ENCODE measurements around the gene ARID5A. TPM values are rescaled to one million over a fixed set of nuclear protein-coding genes. Genes with fewer than 3 reads are reported as not detected.

The ARID5A gene
- total RNA-seq, 2 experiments from 2014 or later = 111 to 112 TPM

- POLR2A ChIA-PET = no interaction called here
- CTCF ChIA-PET = interaction anchor here (1.0 to 2.5 kb wide), 5 partner anchors 33 to 236 kb away, joined by 3 to 8 read pairs (median 3); no protein-coding TSS in a partner anchor
Observed at GRCh38 chr2:96506016-96506906, 30.3 kb upstream of the ARID5A start.

GRCh38 chr2:96506907-96507240 is 29.7 kb upstream of the ARID5A start:
- POLR2A ChIA-PET = no interaction called here
- CTCF ChIA-PET = interaction anchor here (1.1 to 2.5 kb wide), 3 partner anchors 33 to 47 kb away, joined by 3 to 8 read pairs (median 3); no protein-coding TSS in a partner anchor

GRCh38 chr2:96507957-96508520 is 28.5 kb upstream of the ARID5A start:
- CTCF ChIA-PET = interaction anchor here (0.7 to 7.1 kb wide), 16 partner anchors 12 to 1404 kb away, joined by 3 to 78 read pairs (median 5); no protein-coding TSS in a partner anchor
- POLR2A ChIA-PET = no interaction called here

GRCh38 chr2:96508521-96509113 is 27.9 kb upstream of the ARID5A start:
- CTCF ChIA-PET = interaction anchor here (0.7 to 7.1 kb wide), 24 partner anchors 10 to 1404 kb away, joined by 3 to 78 read pairs (median 4); no protein-coding TSS in a partner anchor
- POLR2A ChIA-PET = no interaction called here

DNA sequence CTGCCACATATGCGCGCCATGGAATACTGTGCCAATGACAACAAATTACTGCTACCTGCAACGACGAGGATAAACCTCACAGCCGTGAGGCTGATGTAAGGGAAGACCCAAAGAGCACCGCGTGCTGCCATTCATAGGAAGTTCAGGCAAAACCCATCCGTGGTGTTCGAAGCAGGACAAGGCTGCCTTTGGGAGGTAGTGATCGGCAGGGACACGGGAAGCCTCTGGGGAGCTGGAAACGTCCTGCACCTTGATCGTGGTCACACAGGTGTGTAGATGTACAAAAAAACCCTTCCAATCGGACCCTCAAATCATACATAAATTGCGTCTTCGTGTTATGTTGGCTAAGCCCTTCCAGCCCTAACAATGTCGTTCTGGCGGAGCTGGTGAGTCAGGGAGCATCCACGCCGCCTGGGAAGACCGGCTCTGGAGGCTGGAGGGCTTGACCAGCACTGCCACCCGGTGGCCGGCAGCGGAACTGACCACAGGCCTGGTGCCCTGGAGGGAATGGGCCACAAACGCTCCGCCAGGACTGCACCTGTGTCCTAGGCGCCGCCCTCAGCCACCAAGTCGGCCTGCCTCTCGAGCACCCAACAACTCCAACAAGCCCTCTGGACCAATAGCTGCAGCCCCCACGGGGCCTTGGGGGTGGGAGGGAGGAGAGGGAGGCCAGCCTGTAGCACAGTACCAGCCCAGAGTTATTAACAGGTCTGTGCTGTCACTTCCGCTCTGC is 27.3 kb upstream of the ARID5A start:
- POLR2A ChIA-PET = no interaction called here
- CTCF ChIA-PET = interaction anchor here (0.6 to 7.1 kb wide), 29 partner anchors 9 to 1403 kb away, joined by 3 to 78 read pairs (median 3); no protein-coding TSS in a partner anchor

GRCh38 chr2:96509847-96510230 is 26.7 kb upstream of the ARID5A start:
- POLR2A ChIA-PET = no interaction called here
- CTCF ChIA-PET = interaction anchor here (0.6 to 7.1 kb wide), 19 partner anchors 9 to 248 kb away, joined by 3 to 78 read pairs (median 4); no protein-coding TSS in a partner anchor

GRCh38 chr2:96510931-96511595 is 25.5 kb upstream of the ARID5A start:
- ChIA-PET CTCF (interaction anchor here (0.8 to 7.1 kb wide), 7 partner anchors 7 to 104 kb away, joined by 3 to 78 read pairs (median 5); no protein-coding TSS in a partner anchor), POLR2A (no interaction called here)

DNA sequence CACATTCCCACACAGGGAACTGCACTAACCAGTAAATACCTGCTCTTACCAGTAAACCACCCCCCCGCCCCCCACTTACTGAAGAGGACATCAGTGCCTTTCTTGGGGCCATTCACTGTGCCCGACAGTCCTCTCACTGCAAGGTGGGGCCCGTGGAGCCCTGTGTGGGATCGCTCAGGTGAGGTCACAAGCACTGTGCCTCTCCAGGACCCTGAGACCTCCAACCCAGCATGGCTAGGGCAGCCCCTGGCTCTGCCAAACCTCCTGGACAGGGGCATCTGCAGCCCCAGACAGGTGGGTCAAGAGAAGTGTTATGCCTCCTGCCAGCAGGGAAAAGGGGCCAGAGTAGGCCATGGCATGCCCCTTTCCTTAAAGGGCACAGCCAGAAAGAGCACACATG is 24.7 kb upstream of the ARID5A start:
- ChIA-PET CTCF (interaction anchor here (1.0 to 7.1 kb wide), 4 partner anchors 16 to 105 kb away, joined by 3 to 78 read pairs (median 4); no protein-coding TSS in a partner anchor), POLR2A (no interaction called here)

- ChIA-PET CTCF (interaction anchor here (0.8 to 7.1 kb wide), 5 partner anchors 12 to 106 kb away, joined by 3 to 78 read pairs (median 4); no protein-coding TSS in a partner anchor), POLR2A (interaction anchor here (0.7 kb wide), 1 partner anchor 13 kb away, joined by 7 read pairs; no protein-coding TSS in a partner anchor)
Observed at GRCh38 chr2:96512341-96512740, 24.2 kb upstream of the ARID5A start.

DNA sequence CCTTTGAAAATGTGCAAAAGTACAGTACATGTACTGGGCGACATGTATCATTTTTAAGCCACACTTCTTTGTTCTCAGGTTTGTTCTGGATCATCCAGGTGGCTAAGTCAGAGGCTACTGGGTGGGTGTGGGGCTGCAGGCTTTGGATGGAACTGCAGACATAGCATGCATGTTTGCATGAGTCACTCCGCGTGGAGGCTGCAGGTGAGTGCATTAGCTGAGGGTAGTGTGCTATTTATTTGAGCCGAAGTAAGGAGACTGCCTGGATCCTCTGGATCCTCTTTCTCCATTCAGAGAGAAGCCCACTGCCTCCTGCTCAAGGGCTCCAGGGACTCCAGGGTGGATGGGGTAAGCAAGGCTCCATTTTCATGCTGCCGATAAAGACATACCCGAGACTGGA is 22.0 kb upstream of the ARID5A start:
- POLR2A ChIA-PET = no interaction called here
- CTCF ChIA-PET = interaction anchor here (0.7 to 0.9 kb wide), 2 partner anchors 108 to 322 kb away, joined by 3 read pairs; no protein-coding TSS in a partner anchor

DNA sequence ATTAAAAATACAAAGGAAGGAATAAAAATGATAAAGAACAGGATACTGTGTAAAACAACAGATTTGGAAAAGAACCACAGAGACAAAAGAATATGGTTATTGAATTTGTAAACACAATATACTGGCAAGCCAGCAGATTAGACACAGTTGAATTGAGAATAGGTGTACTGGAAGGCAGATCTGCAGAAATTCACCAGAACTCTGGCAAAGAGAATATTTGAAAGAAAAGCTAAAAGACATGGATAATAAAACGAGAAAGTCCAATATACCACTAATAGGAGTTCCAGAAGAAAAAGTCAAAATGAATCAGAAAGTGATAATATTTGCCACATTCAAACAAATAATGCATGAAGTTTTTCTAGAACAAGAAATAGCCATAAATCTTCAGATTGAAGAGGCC is 19.5 kb upstream of the ARID5A start:
- POLR2A ChIA-PET = no interaction called here
- CTCF ChIA-PET = interaction anchor here (1.7 kb wide), 1 partner anchor 38 kb away, joined by 3 read pairs; no protein-coding TSS in a partner anchor

DNA sequence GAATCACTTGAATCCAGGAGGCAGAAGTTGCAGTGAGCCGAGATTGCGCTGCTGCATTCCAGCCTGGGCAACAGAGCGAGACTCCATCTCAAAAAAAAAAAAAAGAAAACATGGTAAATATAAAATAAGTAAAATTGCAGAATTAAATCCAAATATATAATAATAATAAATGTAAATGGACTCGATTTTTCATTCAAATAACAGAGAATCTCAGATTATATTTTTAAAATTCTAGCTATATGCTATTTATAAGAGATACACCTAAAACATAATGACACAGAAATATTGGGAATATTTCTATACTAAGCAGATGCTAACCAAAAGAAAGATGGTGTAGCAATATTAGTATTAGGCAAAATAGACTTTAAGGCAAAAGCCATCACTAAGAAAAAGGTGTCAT is 16.3 kb upstream of the ARID5A start:
- ChIA-PET POLR2A (no interaction called here), CTCF (interaction anchor here (0.7 kb wide), 1 partner anchor 279 kb away, joined by 3 read pairs; no protein-coding TSS in a partner anchor)

DNA sequence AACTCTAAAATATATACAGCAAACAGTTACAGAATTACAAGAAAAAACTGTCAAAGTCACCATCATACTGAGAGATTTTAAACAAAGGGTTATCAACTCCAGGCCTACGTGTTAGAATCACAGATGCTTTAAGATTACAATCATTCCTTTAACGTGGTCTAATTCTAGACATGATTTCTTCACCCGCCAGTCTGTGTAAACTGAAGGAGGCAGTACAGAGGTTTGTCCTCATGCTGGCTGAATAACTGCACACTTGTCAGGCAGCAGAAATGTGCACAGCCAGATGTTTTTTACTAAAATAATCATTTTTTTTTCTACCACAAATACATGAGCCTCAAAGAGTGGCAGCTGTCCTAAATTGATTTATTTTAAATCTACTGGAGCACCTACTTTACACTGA is 15.9 kb upstream of the ARID5A start:
- ChIA-PET POLR2A (no interaction called here), CTCF (interaction anchor here (0.7 to 1.1 kb wide), 2 partner anchors 113 to 279 kb away, joined by 3 read pairs; no protein-coding TSS in a partner anchor)

- ChIA-PET CTCF (interaction anchor here (1.1 to 2.9 kb wide), 2 partner anchors 12 to 114 kb away, joined by 3 to 16 read pairs; no protein-coding TSS in a partner anchor), POLR2A (no interaction called here)
Observed at GRCh38 chr2:96521219-96521618, 15.3 kb upstream of the ARID5A start.

DNA sequence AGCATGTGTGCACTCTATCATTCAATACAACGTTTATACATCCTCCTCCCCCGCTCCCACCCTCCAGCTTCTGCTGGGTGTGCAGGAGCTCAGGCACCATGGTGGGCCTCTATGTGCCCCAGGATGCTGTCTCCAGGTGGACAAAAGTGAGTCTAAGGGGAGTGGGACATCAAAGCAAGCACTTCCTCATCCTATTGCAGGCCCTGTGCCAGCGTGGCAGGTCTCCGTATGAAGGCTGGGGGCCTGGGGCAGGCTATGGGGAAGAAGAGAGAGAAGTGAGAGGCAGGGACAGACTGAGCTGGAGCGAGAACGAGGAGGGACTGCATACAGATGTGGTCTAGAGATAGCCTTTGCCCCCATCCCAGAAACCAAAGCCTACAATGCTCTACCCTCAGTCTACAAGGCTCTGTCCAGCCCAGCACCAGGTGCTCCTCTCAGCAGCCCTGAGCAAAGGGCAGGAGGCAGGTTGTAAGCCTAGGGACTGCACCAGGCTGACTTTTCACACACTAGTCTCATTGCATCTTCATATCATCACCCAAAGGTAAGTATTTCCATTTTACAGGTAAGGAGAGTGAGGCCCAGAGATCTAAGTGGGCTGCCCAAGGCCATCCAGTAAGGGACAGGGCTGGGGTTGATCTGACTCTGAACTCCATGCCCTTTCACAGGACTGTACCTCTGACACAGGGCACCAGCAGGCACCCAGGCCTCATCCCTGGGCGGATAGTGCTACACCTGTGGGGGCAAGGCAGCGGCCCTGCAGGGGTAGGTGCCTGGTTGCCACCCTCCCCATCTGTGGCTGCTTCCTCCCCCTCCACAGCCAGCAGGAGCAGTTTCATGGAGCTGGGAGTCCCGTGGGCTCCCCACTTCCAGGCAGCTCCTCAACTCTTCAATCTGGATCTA is 14.0 kb upstream of the ARID5A start:
- ChIA-PET POLR2A (interaction anchor here (0.6 kb wide), 1 partner anchor 591 kb away, joined by 3 read pairs; no protein-coding TSS in a partner anchor), CTCF (interaction anchor here (0.6 to 2.9 kb wide), 3 partner anchors 13 to 102 kb away, joined by 3 to 16 read pairs (median 3); no protein-coding TSS in a partner anchor)

DNA sequence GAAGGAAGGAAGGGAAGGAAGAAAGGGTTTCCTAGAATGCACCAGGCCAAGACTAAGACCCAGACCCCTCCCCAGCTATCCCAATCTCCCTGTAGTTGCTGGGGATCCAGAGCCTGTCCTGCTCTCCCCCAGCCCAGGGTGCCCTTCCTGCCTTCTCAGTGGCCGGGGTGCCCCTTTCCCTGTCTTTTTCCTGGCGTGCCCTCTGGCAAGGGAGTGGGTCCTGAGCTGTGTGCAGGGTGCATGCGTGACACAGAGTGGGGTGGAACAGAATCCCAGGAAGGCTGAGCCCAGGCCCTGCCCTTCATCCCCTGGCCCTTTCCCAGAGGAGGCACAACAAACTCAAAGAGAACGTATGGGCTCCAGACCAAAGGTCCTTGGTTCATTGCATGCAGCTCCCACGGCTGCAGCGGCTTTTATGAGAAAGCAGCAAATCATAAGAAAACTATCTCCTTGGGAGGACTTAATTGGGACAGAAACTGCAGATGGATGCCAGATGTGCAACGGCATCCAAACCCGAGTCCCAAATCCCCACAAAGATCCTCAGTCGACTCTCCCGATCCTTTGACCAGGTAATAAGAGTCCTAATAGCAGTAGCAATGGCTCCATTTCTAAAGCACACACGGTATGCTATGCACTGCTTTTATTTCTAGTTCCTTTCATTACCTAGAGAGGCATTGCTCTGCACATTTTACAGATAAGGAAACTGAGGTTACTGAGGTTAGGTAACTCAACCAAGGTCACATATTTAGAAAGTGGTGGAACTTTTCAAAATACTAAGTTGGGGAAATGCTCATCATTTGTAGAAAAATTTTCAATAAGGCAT is 12.7 kb upstream of the ARID5A start:
- ChIA-PET CTCF (interaction anchor here (1.0 to 2.9 kb wide), 6 partner anchors 11 to 117 kb away, joined by 3 to 16 read pairs (median 4); no protein-coding TSS in a partner anchor), POLR2A (interaction anchor here (0.6 to 9.1 kb wide), 4 partner anchors 15 to 202 kb away, joined by 3 to 152 read pairs (median 3); partner anchors contain the start of gene ARID5A)

All from activated CD8-positive, alpha-beta memory T cell treated with anti-CD3 and anti-CD28 coated beads for 36 hours (primary cell).